Activated CD4-positive, CD25-positive, alpha-beta regulatory T cell treated with anti-CD3 and anti-CD28 coated beads, Interleukin-2, amount 50 U/mL, for 24 hours (primary cell): ENCODE results near the gene CTPS2.
"Not testable (repeated sequence)": the region's sequence is repeated elsewhere in the genome, so short reads cannot be mapped to it uniquely, and the experiment has no call there.

ENCODE experiments used
- ATAC-seq, 2 donors: fragments of 150-1000 bp; cut with Tn5 transposase; one replicate each; pipeline ENCODE4 v1.10.0; 2021; ENCODE audit warnings: mild to moderate bottlenecking in 1 of 2, moderate library complexity in 1 of 2

The CTPS2 gene

GRCh38 chrX:16601885-16602284, 110.6 kb downstream of the CTPS2 start:
- no peak for ATAC-seq

- ATAC-seq: no peak
Observed at GRCh38 chrX:16594490-16594889, 118.0 kb downstream of the CTPS2 start.

- ATAC-seq: no peak
Observed at GRCh38 chrX:16593801-16594200, 118.7 kb downstream of the CTPS2 start.

GRCh38 chrX:16592194-16592770, 120.2 kb downstream of the CTPS2 start:
- ATAC-seq: no peak

- no peak for ATAC-seq
Observed at GRCh38 chrX:16589826-16590225, 122.6 kb downstream of the CTPS2 start.

GRCh38 chrX:16589211-16589610, 123.3 kb downstream of the CTPS2 start:
- no peak for ATAC-seq

GRCh38 chrX:16588266-16588665, 124.2 kb downstream of the CTPS2 start:
- ATAC-seq: no peak

GRCh38 chrX:16587836-16588235, 124.6 kb downstream of the CTPS2 start:
- no peak for ATAC-seq

GRCh38 chrX:16586377-16587112, 125.9 kb downstream of the CTPS2 start:
- no peak for ATAC-seq

- no peak for ATAC-seq
Observed at GRCh38 chrX:16585486-16586376, 126.7 kb downstream of the CTPS2 start.

- ATAC-seq: not testable (repeated sequence)
Observed at GRCh38 chrX:16580004-16580797, 132.3 kb downstream of the CTPS2 start.

GRCh38 chrX:16579517-16579916, 133.0 kb downstream of the CTPS2 start:
- no peak for ATAC-seq

GRCh38 chrX:16578218-16578617, 134.3 kb downstream of the CTPS2 start:
- ATAC-seq: no peak

GRCh38 chrX:16577483-16578029, 134.9 kb downstream of the CTPS2 start:
- no peak for ATAC-seq

- ATAC-seq: not testable (repeated sequence)
Observed at GRCh38 chrX:16575388-16575787, 137.1 kb downstream of the CTPS2 start.

- no peak for ATAC-seq
Observed at GRCh38 chrX:16573781-16574180, 138.7 kb downstream of the CTPS2 start.

- ATAC-seq: no peak
Observed at GRCh38 chrX:16567681-16568080, 144.8 kb downstream of the CTPS2 start.

- no peak for ATAC-seq
Observed at GRCh38 chrX:16566571-16566970, 145.9 kb downstream of the CTPS2 start.

- ATAC-seq: no peak
Observed at GRCh38 chrX:16560173-16560572, 152.3 kb downstream of the CTPS2 start.

- no peak for ATAC-seq
Observed at GRCh38 chrX:16559206-16559619, 153.3 kb downstream of the CTPS2 start.

GRCh38 chrX:16558489-16558888, 154.0 kb downstream of the CTPS2 start:
- ATAC-seq: no peak

- no peak for ATAC-seq
Observed at GRCh38 chrX:16552546-16552945, 159.9 kb downstream of the CTPS2 start.
